Endodermal cell (in vitro differentiated cells): Measurements from ENCODE around the gene PPP1R12A. TPM values are rescaled to one million over a fixed set of nuclear protein-coding genes. Genes with fewer than 3 reads are reported as not detected.

ENCODE experiments used
- DNase-seq: peaks from one replicate; pipeline ENCODE4 v3.0.0-alpha.2; 2017
- H3K27ac ChIP-seq: 2 replicates; pipeline ENCODE4 v1.5.1; 2013; ENCODE audit warnings: mild to moderate bottlenecking, low read depth, low read length, moderate library complexity
- H3K27me3 ChIP-seq: 2 replicates; pipeline ENCODE4 v1.6.1; 2013; ENCODE audit warnings: mild to moderate bottlenecking, low read length, moderate library complexity; ENCODE audit not compliant: insufficient read depth, control insufficient read depth, poor library complexity, severe bottlenecking
- H3K36me3 ChIP-seq: 2 replicates; pipeline ENCODE4 v1.7.0; 2013; ENCODE audit warnings: mild to moderate bottlenecking, low read length, moderate library complexity; ENCODE audit not compliant: control insufficient read depth, insufficient read depth
- H3K4me1 ChIP-seq: one replicate; pipeline ENCODE4 v1.7.0; 2013; ENCODE audit warnings: low read length; ENCODE audit not compliant: control insufficient read depth, insufficient read depth
- H3K4me3 ChIP-seq: 2 replicates; pipeline ENCODE4 v1.5.1; 2013; ENCODE audit warnings: mild to moderate bottlenecking, low read length, moderate library complexity
- H3K9ac ChIP-seq: 2 replicates; pipeline ENCODE4 v1.6.1; 2013; ENCODE audit warnings: mild to moderate bottlenecking, low read length, moderate library complexity; ENCODE audit not compliant: poor library complexity, severe bottlenecking; ENCODE audit errors: extremely low read depth
- H3K9me3 ChIP-seq: 2 replicates; pipeline ENCODE4 v1.6.1; 2013; ENCODE audit warnings: mild to moderate bottlenecking, low read length, moderate library complexity; ENCODE audit not compliant: control insufficient read depth
- H3K27ac Mint-ChIP-seq: 2 replicates; pipeline ENCODE4 v1.8.0; 2020; ENCODE audit warnings: mixed read lengths
- H3K27me3 Mint-ChIP-seq: 2 replicates; pipeline ENCODE4 v1.8.0; 2021; ENCODE audit warnings: mild to moderate bottlenecking, mixed read lengths; ENCODE audit not compliant: insufficient read depth
- H3K36me3 Mint-ChIP-seq: 2 replicates; pipeline ENCODE4 v1.8.0; 2020; ENCODE audit warnings: low read depth, mixed read lengths
- H3K4me1 Mint-ChIP-seq: 2 replicates; pipeline ENCODE4 v1.8.0; 2020; ENCODE audit warnings: mixed read lengths
- H3K4me3 Mint-ChIP-seq: 2 replicates; pipeline ENCODE4 v1.8.0; 2020; ENCODE audit warnings: mild to moderate bottlenecking, moderate library complexity, mixed read lengths
- H3K9me3 Mint-ChIP-seq: 2 replicates; pipeline ENCODE4 v1.8.0; 2020; ENCODE audit warnings: mild to moderate bottlenecking, mixed read lengths
- CTCF ChIP-seq: fragments of 200-600 bp; sonication (generic); conservative IDR thresholded peaks from 2 replicates; pipeline ENCODE4 v1.5.0; 2021; ENCODE audit warnings: antibody characterized with exemption, mild to moderate bottlenecking
- WGBS, 2 experiments: methylation state at CpG; one replicate each; pipeline versions ENCODE4 v1.1.5 to v1.1.7; 2013; ENCODE audit warnings: missing lambda C conversion rate in 2 of 2, mixed read lengths in 1 of 2; ENCODE audit not compliant: insufficient coverage in 1 of 2, insufficient read length in 1 of 2; 5-methylcytosine and 5-hydroxymethylcytosine counted together
- total RNA-seq, 2 donors: library from RNA; stranded (reverse); fragmentation: NEBNext Ultra II Directional in 1 of 2; extraction: Animal tissue kit (Norgen Biotek cat#: 25700) in 1 of 2; gene quantifications; 2 replicates in 1 of 2; 3 replicates in 1 of 2; pipeline ENCODE4 v1.2.1, GENCODE V29; 2021

PPP1R12A gene
- total RNA-seq, 2 donors from 2014 or later: 80.0 to 94.7 TPM

DNA sequence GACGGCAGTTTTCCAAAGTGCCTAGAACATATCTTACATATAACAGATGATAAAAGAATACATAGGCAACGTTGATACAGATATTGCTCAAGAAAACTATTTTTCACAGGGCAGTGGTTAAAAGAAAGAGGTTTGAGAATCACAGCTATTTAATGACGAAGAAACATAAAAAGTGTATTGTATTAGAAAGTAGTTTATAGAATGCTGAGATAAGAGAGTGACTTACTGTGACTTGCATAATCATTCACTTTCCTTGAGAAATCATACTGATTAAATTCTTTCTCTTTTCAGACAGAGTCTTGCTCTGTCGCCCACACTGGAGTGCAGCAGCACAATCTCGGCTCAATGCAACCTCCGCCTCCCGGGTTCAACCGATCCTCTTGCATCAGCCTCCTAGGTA is 57.7 kb downstream of the PPP1R12A start:
- DNase-seq: no peak
- Histone ChIP-seq H3K9me3 (no peaks in the 10 kb centered on the region), H3K27me3 (no peaks in the 10 kb centered on the region), H3K36me3 (peaks cover 13% of the 10 kb centered on the region), H3K4me1 (no peaks in the 10 kb centered on the region), H3K9ac (no peak overlapping the region), H3K4me3 (no peak overlapping the region), H3K27ac (no peak overlapping the region)
- no peak overlapping the region for H3K27ac Mint-ChIP-seq
- TF ChIP-seq CTCF: no peak
- 97 to 98% methylated on average over 5 to 8 of the region's 8 CpGs for WGBS, 2 experiments
- H3K27me3 Mint-ChIP-seq: no peaks in the 10 kb centered on the region
- no peaks in the 10 kb centered on the region for H3K9me3 Mint-ChIP-seq
- H3K36me3 Mint-ChIP-seq: peaks cover 11% of the 10 kb centered on the region
- H3K4me3 Mint-ChIP-seq: no peak overlapping the region
- peaks cover 42% of the 10 kb centered on the region for H3K4me1 Mint-ChIP-seq

- Mint-ChIP-seq H3K4me1 (peaks cover 25% of the 10 kb centered on the region), H3K27ac (peak overlapping the region; percentile 76), H3K27me3 (no peaks in the 10 kb centered on the region), H3K4me3 (no peak overlapping the region), H3K36me3 (peaks cover 23% of the 10 kb centered on the region), H3K9me3 (no peaks in the 10 kb centered on the region)
- peaks cover 37% of the 10 kb centered on the region for H3K36me3 ChIP-seq
- H3K9me3 ChIP-seq: no peaks in the 10 kb centered on the region
- H3K9ac ChIP-seq: no peak overlapping the region
- DNase-seq: peak; percentile 59
- H3K27me3 ChIP-seq: no peaks in the 10 kb centered on the region
- no peak overlapping the region for H3K4me3 ChIP-seq
- TF ChIP-seq CTCF: no peak
- no peaks in the 10 kb centered on the region for H3K4me1 ChIP-seq
- H3K27ac ChIP-seq: no peak overlapping the region
These were observed 60.2 kb downstream of the PPP1R12A start for GRCh38 chr12:79874665-79875064.

GRCh38 chr12:79873201-79873600 is 61.7 kb downstream of the PPP1R12A start:
- H3K27ac ChIP-seq: no peak overlapping the region
- WGBS, 2 experiments: 92 to 100% methylated on average over 2 of the region's 2 CpGs
- TF ChIP-seq CTCF: no peak
- peaks cover 49% of the 10 kb centered on the region for H3K36me3 ChIP-seq
- no peak for DNase-seq
- H3K27me3 ChIP-seq: no peaks in the 10 kb centered on the region
- no peak overlapping the region for H3K9ac ChIP-seq
- Mint-ChIP-seq H3K27me3 (no peaks in the 10 kb centered on the region), H3K4me1 (peaks cover 21% of the 10 kb centered on the region), H3K4me3 (no peak overlapping the region), H3K36me3 (peaks cover 31% of the 10 kb centered on the region), H3K27ac (no peak overlapping the region), H3K9me3 (no peaks in the 10 kb centered on the region)
- no peak overlapping the region for H3K4me3 ChIP-seq
- no peaks in the 10 kb centered on the region for H3K4me1 ChIP-seq
- H3K9me3 ChIP-seq: no peaks in the 10 kb centered on the region
